GM12872 (cell line): ENCODE results near the gene BDP1.

Experiments
- TF ChIP-seq, protein P1 (sequence below): IDR thresholded peaks from 3 replicates; pipeline ENCODE4 v1.5.1; 2011; ENCODE audit warnings: low read depth, mild to moderate bottlenecking, low read length, moderate library complexity; ENCODE audit not compliant: insufficient read depth

Gene BDP1, protein sequence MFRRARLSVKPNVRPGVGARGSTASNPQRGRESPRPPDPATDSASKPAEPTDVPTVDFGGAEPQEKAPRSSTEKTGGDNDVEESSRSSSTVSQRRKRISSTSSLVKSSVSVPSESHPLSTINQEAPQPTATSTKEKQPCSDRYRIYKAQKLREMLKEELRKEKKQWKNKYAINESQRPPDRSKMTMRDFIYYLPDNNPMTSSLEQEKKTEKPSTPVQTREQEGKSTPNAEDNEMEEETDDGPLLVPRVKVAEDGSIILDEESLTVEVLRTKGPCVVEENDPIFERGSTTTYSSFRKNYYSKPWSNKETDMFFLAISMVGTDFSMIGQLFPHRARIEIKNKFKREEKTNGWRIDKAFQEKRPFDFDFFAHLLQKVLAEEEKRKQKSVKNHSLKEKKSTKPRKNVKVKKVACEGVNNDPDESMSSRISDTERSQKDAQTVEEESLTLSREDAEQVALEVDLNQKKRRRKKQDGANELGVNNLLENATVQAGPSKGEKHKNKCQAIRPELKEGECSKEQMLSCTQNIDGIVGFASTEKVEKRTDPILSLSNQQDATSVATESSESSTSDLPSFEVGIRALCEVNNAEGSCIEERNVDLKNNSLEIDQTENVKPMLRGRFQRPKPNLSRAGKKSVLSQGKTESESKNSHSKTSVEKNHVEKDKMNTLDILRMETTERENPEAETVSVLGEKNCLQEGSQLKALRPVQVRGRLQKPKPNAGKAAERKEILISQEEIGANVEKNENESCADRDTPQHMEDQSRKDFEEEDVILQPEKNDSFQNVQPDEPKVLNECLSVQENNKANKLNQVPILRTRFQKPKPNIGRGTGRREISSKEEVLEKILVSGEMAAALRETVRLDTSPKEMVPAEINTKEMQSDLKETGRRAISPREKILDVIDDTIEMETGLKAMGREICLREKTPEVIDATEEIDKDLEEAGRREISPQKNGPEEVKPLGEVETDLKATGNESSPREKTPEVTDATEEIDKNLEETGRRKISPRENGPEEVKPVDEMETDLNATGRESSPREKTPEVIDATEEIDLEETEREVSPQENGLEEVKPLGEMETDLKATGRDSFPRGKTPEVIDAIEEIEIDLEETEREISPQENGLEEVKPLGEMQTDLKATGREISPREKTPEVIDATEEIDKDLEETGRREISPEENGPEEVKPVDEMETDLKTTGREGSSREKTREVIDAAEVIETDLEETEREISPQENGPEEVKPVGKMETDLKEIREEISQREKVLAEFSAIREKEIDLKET (N-terminal part only)

DNA sequence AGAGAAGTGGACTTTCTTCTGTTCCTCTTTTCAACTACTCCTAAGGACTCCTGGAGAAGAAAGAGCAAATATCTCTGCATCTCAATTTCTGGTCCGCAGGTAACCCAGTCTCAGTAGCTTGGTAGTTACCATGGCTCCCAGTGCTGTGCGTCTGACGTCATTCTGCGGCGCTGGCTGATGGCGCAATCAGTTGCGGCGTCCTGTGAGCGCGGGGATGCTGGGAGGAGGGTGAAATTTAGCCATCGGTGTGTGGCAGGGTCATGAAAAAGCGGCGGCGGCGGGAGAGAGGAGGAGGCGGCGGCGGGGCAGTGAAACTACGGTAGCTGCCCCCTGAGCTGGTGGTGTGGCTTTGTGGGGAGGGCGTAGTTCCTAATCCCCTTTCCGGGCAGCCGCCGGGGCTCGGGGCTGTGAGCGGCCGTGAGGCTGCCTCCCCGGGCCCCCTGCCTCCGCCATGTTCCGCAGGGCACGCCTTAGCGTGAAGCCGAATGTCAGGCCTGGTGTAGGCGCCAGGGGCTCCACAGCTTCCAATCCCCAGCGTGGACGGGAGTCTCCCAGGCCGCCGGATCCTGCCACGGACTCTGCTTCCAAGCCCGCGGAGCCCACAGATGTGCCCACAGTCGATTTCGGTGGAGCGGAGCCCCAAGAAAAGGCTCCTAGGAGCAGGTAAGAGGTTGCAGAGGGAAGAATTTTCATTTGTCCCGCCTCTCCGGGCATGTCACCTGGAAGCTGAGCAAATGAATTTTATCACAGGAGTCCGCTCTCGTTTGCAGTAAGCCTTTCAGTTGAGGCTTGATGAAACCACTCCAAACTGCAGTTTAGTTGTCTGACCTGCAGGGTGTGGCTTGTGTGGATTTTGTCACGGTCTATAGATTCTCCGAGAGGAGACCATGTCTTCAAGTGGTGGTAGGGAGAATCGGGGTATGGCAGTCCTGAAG, at the start of gene BDP1:
Gene BDP1, plus strand, starts transcription at position 225 of the 935 bp plus-strand sequence. Its CDS starts 227 bp downstream, at position 452.
- TF ChIP-seq, protein P1, sequence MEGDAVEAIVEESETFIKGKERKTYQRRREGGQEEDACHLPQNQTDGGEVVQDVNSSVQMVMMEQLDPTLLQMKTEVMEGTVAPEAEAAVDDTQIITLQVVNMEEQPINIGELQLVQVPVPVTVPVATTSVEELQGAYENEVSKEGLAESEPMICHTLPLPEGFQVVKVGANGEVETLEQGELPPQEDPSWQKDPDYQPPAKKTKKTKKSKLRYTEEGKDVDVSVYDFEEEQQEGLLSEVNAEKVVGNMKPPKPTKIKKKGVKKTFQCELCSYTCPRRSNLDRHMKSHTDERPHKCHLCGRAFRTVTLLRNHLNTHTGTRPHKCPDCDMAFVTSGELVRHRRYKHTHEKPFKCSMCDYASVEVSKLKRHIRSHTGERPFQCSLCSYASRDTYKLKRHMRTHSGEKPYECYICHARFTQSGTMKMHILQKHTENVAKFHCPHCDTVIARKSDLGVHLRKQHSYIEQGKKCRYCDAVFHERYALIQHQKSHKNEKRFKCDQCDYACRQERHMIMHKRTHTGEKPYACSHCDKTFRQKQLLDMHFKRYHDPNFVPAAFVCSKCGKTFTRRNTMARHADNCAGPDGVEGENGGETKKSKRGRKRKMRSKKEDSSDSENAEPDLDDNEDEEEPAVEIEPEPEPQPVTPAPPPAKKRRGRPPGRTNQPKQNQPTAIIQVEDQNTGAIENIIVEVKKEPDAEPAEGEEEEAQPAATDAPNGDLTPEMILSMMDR = peak; percentile 53

DNA sequence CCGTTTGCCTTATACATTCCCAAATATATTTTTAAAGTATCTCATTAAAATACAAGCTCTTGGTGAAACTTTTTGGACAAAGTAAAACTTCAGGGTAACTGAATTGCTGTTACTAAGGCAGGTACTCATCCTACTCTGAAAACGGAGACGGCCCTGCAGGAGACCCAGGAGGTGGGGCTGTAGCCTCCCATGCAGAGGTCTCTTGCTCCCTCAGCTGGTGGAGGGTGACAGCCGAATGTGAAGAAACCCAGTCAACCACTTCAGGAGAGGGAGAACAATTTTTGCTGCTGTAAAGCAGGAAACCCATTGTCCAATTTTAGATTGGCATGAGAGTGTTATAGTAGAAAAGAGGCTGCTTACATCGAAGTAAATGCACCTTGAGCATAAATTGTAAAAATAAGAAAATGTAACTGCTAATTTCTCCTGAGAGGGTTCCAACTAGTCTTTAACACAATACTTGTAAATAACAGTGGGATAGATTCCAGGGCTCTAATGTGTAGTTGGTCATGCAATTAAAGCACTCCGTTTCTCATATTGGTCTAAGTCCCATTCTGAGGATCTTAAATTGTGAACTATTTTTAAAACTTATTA, 8.1 kb upstream of the BDP1 start:
- TF ChIP-seq, protein P1 = peak; percentile 47

DNA sequence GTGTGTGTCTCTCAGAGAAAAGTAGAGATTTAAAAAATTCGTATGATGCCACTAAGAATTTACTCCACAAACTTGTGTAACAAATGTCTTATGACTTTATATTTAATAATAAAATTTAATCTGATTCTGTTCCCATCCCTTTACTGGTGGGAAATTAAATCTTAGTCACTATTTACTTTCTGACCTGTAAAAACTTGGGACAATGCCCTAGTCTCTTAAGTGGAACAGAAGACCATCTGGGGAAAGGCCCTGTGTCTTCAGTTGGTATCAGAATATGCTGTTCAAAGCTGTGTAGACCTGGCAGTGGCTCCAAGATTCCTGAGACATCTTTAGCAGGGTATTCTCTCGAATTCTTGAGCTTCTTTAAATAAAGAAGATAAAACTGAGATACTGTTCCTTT, 2.6 kb upstream of the BDP1 start:
- TF ChIP-seq, protein P1 = no peak

DNA sequence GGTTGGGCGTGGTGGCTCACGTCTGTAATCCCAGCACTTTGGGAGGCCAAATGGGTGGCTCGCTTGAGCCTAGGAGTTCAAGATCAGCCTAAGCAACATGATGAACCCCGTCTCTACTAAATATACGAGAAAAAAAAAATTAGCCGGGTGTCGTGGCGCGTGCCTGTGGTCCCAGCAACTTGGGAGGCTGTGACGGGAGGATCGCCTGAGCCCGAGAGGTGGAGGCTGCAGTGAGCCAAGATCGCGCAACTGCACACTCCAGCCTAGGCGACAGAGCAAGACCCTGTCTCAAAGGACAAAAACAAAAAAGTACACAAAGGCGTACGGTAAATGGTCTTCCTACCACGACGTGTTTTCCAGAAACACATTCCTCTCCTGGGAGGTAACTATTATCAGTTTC, 538 bp upstream of the BDP1 start:
- TF ChIP-seq, protein P1 = no peak

DNA sequence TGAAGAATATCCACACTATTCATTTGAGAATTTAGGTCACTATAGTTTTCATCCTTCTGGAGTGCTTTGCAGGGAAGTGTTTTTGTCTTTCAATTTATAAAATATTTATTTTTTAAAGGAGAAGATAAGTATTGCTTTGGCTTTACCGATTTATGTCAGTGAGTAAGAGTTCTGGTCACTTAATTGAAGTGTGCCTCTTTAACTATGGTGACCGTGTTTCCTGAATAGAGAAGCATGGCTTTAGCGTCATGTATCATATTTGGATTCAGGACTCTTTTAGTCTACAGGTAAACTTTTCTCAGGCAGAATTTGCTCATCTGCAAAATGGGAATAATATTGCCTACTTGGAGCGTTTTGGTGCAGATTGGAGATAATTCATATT, 902 bp downstream of the BDP1 start:
- TF ChIP-seq, protein P1 = no peak

DNA sequence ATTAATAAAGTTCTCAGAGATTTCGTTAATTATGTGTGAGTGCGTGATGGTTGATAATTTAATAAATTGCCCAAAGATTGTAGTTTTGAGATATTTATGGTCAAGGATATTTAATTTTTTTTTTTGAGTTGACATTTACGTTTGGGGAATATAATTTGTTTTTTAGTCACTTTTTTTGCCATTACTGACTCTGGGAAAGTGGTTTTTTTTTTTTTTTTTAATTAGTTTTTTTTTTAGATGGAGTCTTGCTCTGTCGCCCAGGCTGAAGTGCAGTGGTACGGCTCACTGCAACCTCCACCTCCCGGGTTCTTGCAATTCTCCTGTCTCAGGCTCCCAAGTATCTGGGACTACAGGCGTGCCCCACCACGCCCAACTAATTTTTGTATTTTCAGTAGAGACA, 1.7 kb downstream of the BDP1 start:
- TF ChIP-seq, protein P1 = no peak
